GM21619 (cell line): ENCODE measurements around the gene TOX2.

Source experiments
- ATAC-seq: cut with Tn5 transposase; IDR thresholded peaks from one replicate; pipeline ENCODE4 v1.9.1; 2021; ENCODE audit not compliant: unreplicated experiment

The TOX2 gene

DNA sequence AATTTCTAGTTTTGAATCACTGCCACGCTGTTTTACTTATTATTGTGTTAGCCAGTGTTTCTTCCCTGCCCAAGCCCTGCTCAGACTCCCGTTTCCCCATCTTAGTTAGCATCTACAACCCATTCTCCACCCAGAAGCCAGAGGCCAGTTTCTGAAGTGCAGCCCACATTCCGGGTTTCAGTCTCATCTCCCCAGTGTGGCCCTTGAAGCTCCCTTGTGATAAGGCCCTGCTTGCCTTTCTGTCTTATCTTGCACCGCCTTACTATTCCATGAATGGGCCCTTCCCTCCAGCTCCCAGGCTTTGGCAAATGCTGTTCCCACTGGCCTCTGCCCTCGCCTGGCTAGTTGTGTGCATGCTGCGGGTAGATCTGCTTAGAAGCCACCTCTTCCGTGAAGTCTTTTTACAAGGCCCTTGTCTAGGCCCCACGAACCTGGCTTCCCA is 41.1 kb downstream of the TOX2 start:
- ATAC-seq: no peak

GRCh38 chr20:43957392-43957791 is 42.7 kb downstream of the TOX2 start:
- ATAC-seq: no peak

GRCh38 chr20:43958626-43959025 is 44.0 kb downstream of the TOX2 start:
- ATAC-seq: no peak

- ATAC-seq: no peak
Observed at GRCh38 chr20:43959079-43959919, 44.6 kb downstream of the TOX2 start.

DNA sequence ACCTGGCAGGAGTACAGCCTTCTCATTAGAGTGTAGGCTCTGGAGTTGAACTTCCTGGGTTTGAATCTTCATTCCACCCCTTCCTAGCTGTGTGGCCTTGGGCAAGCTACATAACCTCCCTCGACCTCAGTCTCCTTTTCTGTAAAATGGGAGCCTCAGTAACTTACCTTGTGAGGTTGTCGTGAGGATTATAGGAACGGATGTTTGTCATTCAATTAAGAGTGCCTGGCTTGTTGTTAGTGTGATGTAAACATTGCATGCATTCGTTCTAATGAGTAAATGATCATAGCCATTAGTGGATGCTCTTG is 45.2 kb downstream of the TOX2 start:
- ATAC-seq: no peak

DNA sequence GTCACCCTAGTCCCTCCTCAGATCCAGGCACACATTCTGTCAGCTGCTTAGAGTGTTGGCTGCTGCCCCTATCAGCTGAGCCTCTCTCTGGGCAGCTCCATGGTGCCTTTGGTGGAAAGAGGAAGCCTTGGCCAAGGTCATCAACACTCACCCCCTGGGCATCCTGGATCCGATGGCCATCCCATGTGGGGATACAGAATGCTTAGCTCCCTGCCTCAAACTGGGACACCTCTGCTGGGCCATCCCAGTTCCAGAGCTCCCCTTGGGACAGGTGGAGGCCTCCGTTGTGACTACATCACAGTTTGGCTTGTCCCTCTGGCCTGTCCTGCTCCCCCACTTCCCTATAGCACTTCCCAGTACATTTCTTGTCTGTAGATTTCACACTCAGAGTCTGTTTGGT is 45.6 kb downstream of the TOX2 start:
- no peak for ATAC-seq

DNA sequence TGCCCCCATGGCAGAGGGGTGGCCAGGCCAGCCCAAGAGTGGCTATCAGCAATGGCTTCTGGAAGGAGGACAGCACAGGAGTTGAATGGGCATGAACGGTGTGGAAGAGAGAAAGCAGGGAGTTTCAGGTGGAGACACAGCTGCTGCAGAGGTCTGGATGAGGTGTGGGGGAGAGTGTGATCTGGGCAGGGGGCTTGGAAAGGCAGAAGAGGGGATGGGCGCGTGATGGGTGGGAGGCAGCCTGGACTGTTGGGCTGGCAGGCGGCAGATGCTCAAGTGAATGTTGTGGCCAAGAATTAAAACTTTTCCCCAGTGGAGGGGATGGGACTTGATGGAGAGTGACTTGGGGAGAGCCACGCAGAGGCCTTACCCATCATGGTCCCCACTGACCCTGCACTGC is 46.5 kb downstream of the TOX2 start:
- ATAC-seq: no peak

DNA sequence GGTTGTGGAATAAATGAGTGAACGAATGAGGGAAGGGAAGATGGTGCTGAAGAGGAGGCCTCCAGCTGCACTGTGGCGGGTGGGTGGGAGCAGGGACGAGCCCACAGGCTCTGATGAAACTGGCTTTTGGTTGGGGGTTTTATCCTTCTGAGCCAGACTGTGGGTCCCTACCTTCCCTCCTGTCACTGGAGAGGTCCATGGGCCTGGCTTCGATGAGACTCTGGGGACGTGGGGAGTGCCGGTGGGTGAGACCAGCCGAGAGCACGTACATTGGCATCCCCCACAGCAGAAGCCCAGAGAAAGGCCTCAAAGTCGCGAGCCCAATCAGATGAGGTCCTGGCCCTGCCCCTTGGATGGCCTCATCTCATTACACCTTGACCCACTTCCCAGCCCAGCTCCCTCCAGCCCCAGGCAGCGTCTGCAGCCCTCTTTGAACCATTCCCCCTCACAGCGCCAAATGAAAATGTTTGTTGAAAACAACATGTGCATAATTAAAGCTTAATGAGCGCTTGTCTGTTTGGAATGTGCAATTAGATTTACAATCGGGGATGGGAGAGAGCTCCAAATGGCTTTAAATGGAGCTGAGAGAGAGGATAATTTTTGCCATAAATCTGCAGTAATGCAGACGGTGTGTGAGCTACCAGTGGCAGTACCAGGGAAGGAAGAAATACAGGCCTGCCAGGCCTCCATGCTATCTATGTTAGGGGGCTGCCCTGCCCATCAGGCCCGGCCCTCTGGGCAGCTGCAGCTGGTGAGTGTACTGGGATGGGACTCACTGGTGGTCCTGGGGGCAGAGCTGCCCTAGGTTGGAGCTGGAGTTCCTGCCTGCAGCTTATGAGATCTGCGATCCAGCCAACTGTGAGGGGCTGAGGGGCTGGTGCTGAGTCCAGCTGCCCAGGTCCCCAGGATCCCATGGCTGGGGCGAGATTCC is 47.2 kb downstream of the TOX2 start:
- no peak for ATAC-seq

DNA sequence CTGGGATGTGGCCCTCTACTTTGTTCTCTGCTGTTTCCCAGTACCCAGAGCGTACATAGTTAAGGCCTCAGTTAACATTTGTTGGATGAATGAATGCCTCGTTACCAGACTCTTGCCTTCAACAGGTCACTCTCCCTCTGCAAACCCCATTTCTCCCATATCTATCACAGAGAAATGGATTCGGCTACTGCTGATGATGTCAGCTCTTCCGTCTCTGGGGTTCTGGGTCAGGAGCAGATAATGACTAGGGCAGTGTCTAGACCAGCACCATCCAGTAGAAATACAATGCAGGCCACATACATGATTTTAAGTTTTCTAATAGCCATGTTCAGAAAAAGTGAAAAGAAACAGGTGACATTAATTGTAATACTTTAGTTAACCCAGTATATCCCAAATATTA is 47.9 kb downstream of the TOX2 start:
- ATAC-seq: no peak

DNA sequence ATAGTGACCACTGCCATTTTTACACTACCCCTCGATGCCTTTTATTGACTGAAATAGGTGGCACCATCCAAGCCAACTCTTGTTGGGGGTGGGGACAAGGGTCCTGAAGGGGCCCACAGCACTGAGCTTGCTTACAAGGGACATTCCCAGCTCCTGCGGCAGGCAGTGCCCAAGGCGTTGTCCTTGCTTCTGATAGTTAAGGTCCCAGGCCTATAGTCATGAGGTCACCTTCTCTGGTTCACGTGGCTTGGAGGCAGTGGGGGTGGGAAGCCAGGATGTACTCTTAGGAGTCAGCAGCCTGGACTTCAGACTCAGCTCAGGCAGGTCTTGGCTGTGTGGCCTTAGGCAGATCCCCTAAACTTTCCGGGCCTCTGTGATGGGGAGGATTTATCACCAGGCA is 48.6 kb downstream of the TOX2 start:
- ATAC-seq: no peak

- ATAC-seq: peak; percentile 70
Observed at GRCh38 chr20:43963872-43964791, 49.5 kb downstream of the TOX2 start.

- ATAC-seq: no peak
Observed at GRCh38 chr20:43968341-43969000, 53.8 kb downstream of the TOX2 start.

GRCh38 chr20:43969028-43969447 is 54.4 kb downstream of the TOX2 start:
- ATAC-seq: no peak

- ATAC-seq: no peak
Observed at GRCh38 chr20:43969501-43970182, 55.0 kb downstream of the TOX2 start.

- no peak for ATAC-seq
Observed at GRCh38 chr20:43971267-43971666, 56.6 kb downstream of the TOX2 start.

DNA sequence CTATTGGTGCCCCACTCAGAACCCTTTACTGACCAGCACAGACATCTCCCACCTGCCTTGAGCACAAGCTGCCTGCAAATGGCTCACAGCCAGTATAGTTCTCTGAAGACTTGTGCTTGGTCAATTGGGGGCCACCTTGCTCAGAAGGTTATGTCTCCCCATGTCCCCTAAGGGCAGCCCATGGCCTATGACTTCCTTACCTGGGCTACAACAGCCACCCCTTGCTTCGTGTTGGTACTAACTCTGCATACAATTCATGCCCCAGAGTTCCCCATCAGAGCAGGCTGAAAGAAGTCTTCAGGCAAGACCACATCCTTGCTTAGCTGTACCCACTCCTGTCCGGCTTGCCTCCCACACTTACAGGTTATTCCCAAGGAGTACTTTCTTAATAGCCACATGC is 57.4 kb downstream of the TOX2 start:
- ATAC-seq: no peak

- ATAC-seq: no peak
Observed at GRCh38 chr20:43972692-43973091, 58.0 kb downstream of the TOX2 start.

DNA sequence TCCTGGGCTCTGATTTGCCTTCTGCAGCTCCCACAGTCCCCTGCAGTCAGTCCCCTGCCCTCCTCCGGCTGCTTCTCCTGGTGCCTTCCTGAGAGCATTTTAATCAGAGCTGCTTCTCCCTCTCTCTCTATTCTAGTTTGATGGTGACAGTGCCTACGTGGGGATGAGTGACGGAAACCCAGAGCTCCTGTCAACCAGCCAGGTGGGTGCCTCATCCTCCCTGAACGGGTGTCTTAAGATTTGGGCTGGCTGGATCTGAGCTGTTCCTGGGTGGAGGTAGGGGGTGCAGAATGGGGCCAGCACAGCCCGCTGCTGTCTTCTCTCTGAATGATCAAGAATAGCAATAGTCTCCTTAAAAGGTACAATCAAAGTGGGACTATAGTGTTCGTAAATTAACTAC is 58.6 kb downstream of the TOX2 start:
- no peak for ATAC-seq

DNA sequence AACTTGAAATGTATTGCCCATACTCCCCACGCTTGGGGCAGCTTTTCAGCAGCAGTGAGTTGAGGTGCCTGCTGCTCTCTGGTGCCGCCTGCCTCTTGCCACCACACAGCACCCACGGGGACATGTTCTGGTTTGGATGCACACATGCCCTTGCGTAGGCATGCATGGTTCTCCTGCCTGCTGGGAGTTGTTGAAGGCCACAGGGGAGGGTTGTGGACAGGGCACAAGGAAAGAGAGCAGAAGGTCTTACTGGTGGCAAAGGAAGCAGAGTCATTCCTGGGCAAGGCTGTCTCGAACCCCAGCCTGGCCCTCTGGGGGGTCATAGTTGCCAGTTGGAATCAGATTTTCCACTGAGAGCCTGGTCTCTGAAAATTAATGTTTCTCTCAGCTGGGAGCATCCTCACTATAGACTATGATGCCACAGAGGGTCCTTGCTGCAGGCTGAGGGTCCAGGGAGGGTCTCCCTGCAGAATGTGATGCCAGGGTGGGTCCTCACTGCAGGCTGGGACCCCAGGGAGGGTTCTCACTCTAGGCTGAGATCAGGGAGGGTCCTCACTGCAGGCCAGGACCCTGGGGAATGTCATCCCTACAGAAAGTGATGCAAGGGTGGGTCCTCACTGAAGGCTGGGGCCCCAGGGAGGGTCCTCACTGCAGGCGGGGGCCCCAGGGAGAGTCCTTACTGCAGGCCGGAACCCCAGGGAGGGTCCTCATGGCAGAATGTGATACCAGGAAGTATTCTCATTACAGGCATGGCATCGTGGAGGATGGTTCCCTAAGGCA is 59.2 kb downstream of the TOX2 start:
- ATAC-seq: no peak
